Fibroblast of peridontal ligament (primary cell): ENCODE measurements around the gene DCP2.

Experiments used
- DNase-seq: peaks from one replicate; pipeline ENCODE4 v3.0.0-alpha.2; 2010; ENCODE audit errors: extremely low read depth

Gene DCP2

GRCh38 chr5:113044776-113045465 lies 68.3 kb downstream of the DCP2 start:
- DNase-seq: no peak

GRCh38 chr5:113047234-113047633 lies 70.6 kb downstream of the DCP2 start:
- DNase-seq: no peak

- DNase-seq: no peak
Observed at GRCh38 chr5:113047733-113048652, 71.4 kb downstream of the DCP2 start.

- DNase-seq: no peak
Observed at GRCh38 chr5:113048931-113049330, 72.3 kb downstream of the DCP2 start.

GRCh38 chr5:113050721-113051382 lies 74.3 kb downstream of the DCP2 start:
- peak; percentile 76 for DNase-seq

GRCh38 chr5:113052041-113052795 lies 75.6 kb downstream of the DCP2 start:
- DNase-seq: no peak

GRCh38 chr5:113053511-113053995 lies 77.0 kb downstream of the DCP2 start:
- no peak for DNase-seq

GRCh38 chr5:113054899-113055298 lies 78.3 kb downstream of the DCP2 start:
- no peak for DNase-seq

- no peak for DNase-seq
Observed at GRCh38 chr5:113056988-113057387, 80.4 kb downstream of the DCP2 start.

GRCh38 chr5:113057557-113057984 lies 81.0 kb downstream of the DCP2 start:
- DNase-seq: no peak

- no peak for DNase-seq
Observed at GRCh38 chr5:113058269-113058668, 81.7 kb downstream of the DCP2 start.

GRCh38 chr5:113058706-113059226 lies 82.2 kb downstream of the DCP2 start:
- no peak for DNase-seq

- DNase-seq: peak; percentile 62
Observed at GRCh38 chr5:113059232-113060040, 82.8 kb downstream of the DCP2 start.

GRCh38 chr5:113060408-113061025 lies 83.9 kb downstream of the DCP2 start:
- DNase-seq: no peak

- DNase-seq: peak; percentile 84
Observed at GRCh38 chr5:113061846-113062780, 85.5 kb downstream of the DCP2 start.

- DNase-seq: no peak
Observed at GRCh38 chr5:113062869-113063508, 86.4 kb downstream of the DCP2 start.

- no peak for DNase-seq
Observed at GRCh38 chr5:113063927-113064326, 87.3 kb downstream of the DCP2 start.

GRCh38 chr5:113064806-113065205 lies 88.2 kb downstream of the DCP2 start:
- DNase-seq: no peak
